DMS153 (cell line): ENCODE measurements around the gene FXN.
"Not testable (repeated sequence)": the region's sequence is repeated elsewhere in the genome, so short reads cannot be mapped to it uniquely, and the experiment has no call there.

Experiments
- DNase-seq: peaks from one replicate; lab custom pipeline; 2025; lab: John Stamatoyannopoulos, UW

Gene FXN

GRCh38 chr9:69070201-69070600 lies 34.6 kb downstream of the FXN start:
- no peak for DNase-seq

- no peak for DNase-seq
Observed at GRCh38 chr9:69071059-69071458, 35.5 kb downstream of the FXN start.

GRCh38 chr9:69073103-69073502 lies 37.6 kb downstream of the FXN start:
- DNase-seq: no peak

- no peak for DNase-seq
Observed at GRCh38 chr9:69074801-69075200, 39.2 kb downstream of the FXN start.

GRCh38 chr9:69076550-69076949 lies 41.0 kb downstream of the FXN start:
- no peak for DNase-seq

- DNase-seq: no peak
Observed at GRCh38 chr9:69078069-69078468, 42.5 kb downstream of the FXN start.

- no peak for DNase-seq
Observed at GRCh38 chr9:69078581-69078980, 43.0 kb downstream of the FXN start.

GRCh38 chr9:69079186-69079585 lies 43.6 kb downstream of the FXN start:
- no peak for DNase-seq

GRCh38 chr9:69081261-69081660 lies 45.7 kb downstream of the FXN start:
- DNase-seq: no peak

GRCh38 chr9:69083321-69083720 lies 47.8 kb downstream of the FXN start:
- DNase-seq: no peak

GRCh38 chr9:69085569-69086283 lies 50.2 kb downstream of the FXN start:
- DNase-seq: no peak

GRCh38 chr9:69086312-69086711 lies 50.8 kb downstream of the FXN start:
- no peak for DNase-seq

GRCh38 chr9:69086769-69087168 lies 51.2 kb downstream of the FXN start:
- peak; percentile 12 for DNase-seq

GRCh38 chr9:69089082-69089481 lies 53.5 kb downstream of the FXN start:
- peak; percentile 38 for DNase-seq

- peak; percentile 38 for DNase-seq
Observed at GRCh38 chr9:69089491-69089890, 53.9 kb downstream of the FXN start.

GRCh38 chr9:69090140-69090750 lies 54.7 kb downstream of the FXN start:
- DNase-seq: no peak

GRCh38 chr9:69090946-69091345 lies 55.4 kb downstream of the FXN start:
- DNase-seq: no peak

GRCh38 chr9:69093471-69094103 lies 58.0 kb downstream of the FXN start:
- no peak for DNase-seq

GRCh38 chr9:69094361-69095135 lies 59.0 kb downstream of the FXN start:
- DNase-seq: not testable (repeated sequence)

- DNase-seq: no peak
Observed at GRCh38 chr9:69097064-69097463, 61.5 kb downstream of the FXN start.

- no peak for DNase-seq
Observed at GRCh38 chr9:69097923-69098593, 62.5 kb downstream of the FXN start.
